A172 (cell line): ENCODE measurements around the gene DOCK3. TPM values are rescaled to one million over a fixed set of nuclear protein-coding genes. Genes with fewer than 3 reads are reported as not detected.
"Not testable (repeated sequence)": the region's sequence is repeated elsewhere in the genome, so short reads cannot be mapped to it uniquely, and the experiment has no call there.

Experiments
- DNase-seq: peaks from one replicate; pipeline ENCODE4 v3.0.0-alpha.2; 2015; ENCODE audit warnings: low spot score
- total RNA-seq: library from RNA; depleted of rRNA; stranded (reverse); fragments of >200 nt; shearing (Covaris generic); gene quantifications from 2 replicates; pipeline ENCODE4 v1.2.3, GENCODE V29; 2014

DOCK3 gene
- total RNA-seq, 1 experiment from 2014 or later = 1.4 TPM

- DNase-seq = peak; percentile 46
Measured at GRCh38 chr3:51198477-51198876, 523.8 kb downstream of the DOCK3 start.

GRCh38 chr3:51199296-51199695 is 524.6 kb downstream of the DOCK3 start:
- not testable (repeated sequence) for DNase-seq

- DNase-seq = no peak
Measured at GRCh38 chr3:51216291-51216690, 541.6 kb downstream of the DOCK3 start.

- no peak for DNase-seq
Measured at GRCh38 chr3:51221959-51222358, 547.2 kb downstream of the DOCK3 start.

- no peak for DNase-seq
Measured at GRCh38 chr3:51224283-51224682, 549.6 kb downstream of the DOCK3 start.

- no peak for DNase-seq
Measured at GRCh38 chr3:51224843-51225242, 550.1 kb downstream of the DOCK3 start.

- DNase-seq = no peak
Measured at GRCh38 chr3:51242939-51243338, 568.2 kb downstream of the DOCK3 start.

- no peak for DNase-seq
Measured at GRCh38 chr3:51243924-51244323, 569.2 kb downstream of the DOCK3 start.

- no peak for DNase-seq
Measured at GRCh38 chr3:51245867-51246266, 571.1 kb downstream of the DOCK3 start.

- DNase-seq = no peak
Measured at GRCh38 chr3:51257870-51258269, 583.1 kb downstream of the DOCK3 start.

- not testable (repeated sequence) for DNase-seq
Measured at GRCh38 chr3:51264166-51264565, 589.4 kb downstream of the DOCK3 start.

- no peak for DNase-seq
Measured at GRCh38 chr3:51268132-51268531, 593.4 kb downstream of the DOCK3 start.

GRCh38 chr3:51269466-51269865 is 594.7 kb downstream of the DOCK3 start:
- no peak for DNase-seq

- DNase-seq = no peak
Measured at GRCh38 chr3:51270559-51270958, 595.8 kb downstream of the DOCK3 start.

- no peak for DNase-seq
Measured at GRCh38 chr3:51271172-51271571, 596.4 kb downstream of the DOCK3 start.

GRCh38 chr3:51274052-51274451 is 599.3 kb downstream of the DOCK3 start:
- no peak for DNase-seq

GRCh38 chr3:51275111-51275805 is 600.5 kb downstream of the DOCK3 start:
- DNase-seq = no peak

GRCh38 chr3:51276046-51276445 is 601.3 kb downstream of the DOCK3 start:
- DNase-seq = no peak

GRCh38 chr3:51279448-51279847 is 604.7 kb downstream of the DOCK3 start:
- DNase-seq = no peak

- DNase-seq = no peak
Measured at GRCh38 chr3:51280176-51280575, 605.4 kb downstream of the DOCK3 start.

- no peak for DNase-seq
Measured at GRCh38 chr3:51282931-51283330, 608.2 kb downstream of the DOCK3 start.

GRCh38 chr3:51283421-51283820 is 608.7 kb downstream of the DOCK3 start:
- DNase-seq = no peak

GRCh38 chr3:51295625-51296024 is 620.9 kb downstream of the DOCK3 start:
- no peak for DNase-seq

- DNase-seq = no peak
Measured at GRCh38 chr3:51297333-51297732, 622.6 kb downstream of the DOCK3 start.
